Panc1 (cell line): ENCODE measurements around the gene ETF1.

Experiments used
- POLR2AphosphoS5 ChIP-seq: IDR thresholded peaks from 2 replicates; pipeline ENCODE4 v1.6.1; 2012; ENCODE audit warnings: mild to moderate bottlenecking, low read depth, low read length, moderate library complexity
- TCF7L2 ChIP-seq: IDR thresholded peaks from 2 replicates; pipeline ENCODE4 v1.6.1; 2011; ENCODE audit warnings: mild to moderate bottlenecking, low read depth, low read length, inconsistent platforms

DNA sequence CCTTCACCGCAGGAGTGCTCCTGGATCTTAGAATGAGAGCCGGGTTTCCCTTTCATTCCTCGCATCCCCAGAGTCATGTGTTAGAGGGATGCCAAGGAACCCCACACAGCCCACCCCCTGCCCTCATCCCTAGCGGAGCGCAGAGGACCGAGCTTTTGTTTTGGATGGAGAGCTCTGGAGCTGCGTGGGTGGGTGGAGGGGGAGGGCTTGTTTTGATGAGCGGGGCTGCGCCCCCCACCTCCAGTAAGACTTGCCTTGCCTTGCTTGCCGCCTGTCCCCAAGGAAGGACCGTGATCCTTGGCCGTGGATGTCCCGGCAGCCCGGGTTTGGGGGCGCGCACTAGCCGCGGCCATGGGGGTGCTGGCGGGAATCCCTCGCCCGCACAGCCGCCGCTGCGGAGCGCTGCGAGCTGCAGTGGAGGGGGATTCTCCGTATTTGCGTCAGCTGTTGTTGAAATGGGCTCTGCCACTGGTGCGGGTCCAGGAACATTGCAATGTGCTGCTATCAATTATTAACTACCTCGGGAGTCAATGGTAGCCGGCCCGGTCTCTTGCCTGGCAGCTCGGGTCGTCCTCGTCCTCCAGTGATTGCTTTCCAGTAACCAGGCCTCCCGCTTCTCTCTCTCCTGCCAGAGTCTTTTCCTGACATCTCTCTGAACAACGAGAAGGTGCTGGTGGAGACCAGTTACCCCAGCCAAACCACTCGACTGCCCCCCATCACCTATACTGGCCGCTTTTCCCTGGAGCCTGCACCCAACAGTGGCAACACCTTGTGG, 76.7 kb downstream of the ETF1 start:
- no peak for TF ChIP-seq POLR2AphosphoS5
- no peak for TF ChIP-seq TCF7L2
